GM21737 (cell line): Measurements from ENCODE around the gene OR2W3.

Experiments
- ATAC-seq: cut with Tn5 transposase; IDR thresholded peaks from one replicate; pipeline ENCODE4 v1.9.1; 2021; ENCODE audit warnings: mild to moderate bottlenecking, moderate library complexity; ENCODE audit not compliant: unreplicated experiment

OR2W3 gene

DNA sequence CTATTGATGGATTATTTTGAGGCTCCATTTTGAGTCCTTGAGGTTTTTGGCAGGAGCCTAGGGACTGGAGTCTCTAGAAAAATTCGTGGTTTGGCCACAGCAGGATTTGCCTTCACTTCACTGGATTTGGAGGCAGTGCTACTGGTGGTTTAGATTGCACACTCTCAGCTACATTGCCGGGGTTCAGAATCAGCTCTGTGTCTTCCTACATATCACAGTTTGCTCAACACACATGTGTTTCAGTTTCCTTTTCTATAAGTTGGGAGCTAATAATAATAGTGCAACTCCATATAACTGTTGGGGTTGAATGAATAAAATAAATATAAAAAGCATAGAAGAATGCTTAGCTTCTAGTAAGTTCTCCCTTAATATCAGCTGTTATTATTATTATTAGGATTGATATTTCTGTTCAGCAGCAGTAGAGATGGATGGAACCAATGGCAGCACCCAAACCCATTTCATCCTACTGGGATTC is at the start of gene OR2W3:
TSS of gene OR2W3 (plus strand) at position 425 of the 475 bp plus-strand sequence. CDS start at position 425, 0 bp downstream.
- ATAC-seq = no peak

DNA sequence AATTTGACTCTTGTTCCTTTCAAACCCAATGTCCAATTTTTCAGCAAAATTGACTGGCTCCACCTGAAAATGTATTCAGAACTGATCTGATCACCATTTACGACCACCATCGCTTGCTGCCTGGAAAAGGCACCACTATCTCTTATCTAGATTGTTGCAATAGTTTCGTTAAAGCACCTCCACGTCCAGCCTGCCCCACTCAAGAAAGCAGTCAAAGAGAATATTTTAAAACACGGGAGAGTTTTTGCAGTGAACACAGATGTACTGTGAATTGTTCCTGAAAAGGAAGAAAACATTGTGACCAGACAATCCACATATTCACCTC is 49.7 kb upstream of the OR2W3 start:
- ATAC-seq = no peak

DNA sequence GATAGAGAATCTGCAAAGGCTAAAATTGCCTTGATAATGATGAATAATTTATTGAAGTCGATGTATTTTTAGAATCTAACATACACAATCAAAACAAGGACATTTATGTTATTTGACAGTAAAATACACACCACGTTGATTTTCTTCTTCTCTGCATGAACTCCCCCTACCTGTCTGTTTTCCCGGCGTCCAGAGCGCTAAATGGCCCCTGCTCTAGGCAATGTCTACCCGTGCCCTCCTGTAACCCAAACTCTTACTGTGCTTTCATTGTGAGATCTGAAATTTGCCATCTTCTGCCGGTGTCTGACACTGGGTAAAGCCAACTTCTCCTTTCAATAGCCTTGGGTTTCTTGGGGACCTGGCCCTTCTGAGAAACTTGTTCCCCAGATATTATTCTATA is 47.0 kb upstream of the OR2W3 start:
- ATAC-seq = no peak

DNA sequence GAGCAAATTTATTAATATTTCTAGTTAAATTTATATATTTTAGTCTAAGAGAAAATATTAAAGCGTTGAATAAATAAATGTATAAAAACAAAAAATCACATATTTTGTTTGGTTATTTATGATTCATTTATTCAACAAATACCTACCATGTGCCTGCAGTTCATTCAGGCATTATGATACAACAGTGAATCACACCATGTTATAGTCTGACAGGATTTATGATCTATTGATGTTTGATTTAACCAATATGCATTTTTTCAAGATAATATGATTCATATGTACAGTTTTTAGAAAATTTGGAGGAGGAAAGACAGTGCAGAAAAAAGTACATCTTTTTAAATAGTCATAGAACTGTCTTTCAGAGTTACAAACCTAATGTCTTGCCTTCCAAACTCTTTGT is 45.8 kb upstream of the OR2W3 start:
- no peak for ATAC-seq

DNA sequence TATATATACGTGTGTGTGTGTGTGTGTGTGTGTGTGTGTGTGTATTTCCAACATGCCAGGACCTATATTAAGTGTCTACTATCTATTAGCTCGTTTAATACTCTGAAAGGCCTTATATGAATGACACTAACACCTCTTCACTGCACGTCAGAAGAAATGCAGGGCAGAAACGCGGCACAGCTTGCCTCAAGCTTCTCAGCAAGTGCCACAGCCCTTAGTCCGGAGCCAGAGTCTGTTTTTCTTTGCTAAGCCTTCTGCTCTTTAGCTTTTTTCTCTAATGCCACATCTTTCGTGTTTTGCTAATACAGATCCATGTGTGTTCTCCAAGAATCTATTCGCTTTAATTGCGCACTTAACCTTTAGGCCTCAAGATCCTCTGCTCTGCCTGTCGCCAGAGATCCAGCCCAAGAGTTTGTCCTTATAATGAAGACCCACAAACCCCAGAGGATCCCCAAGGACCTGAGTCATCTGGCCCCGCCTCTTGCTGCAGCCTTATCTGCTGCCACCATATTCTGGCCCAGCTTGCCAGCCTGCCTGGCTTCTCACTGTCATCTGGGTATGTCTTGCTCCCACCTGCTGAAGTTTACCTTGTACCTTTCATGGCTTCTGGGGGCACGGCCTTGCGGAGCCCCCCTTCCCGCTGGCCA is 40.4 kb upstream of the OR2W3 start:
- ATAC-seq = no peak

DNA sequence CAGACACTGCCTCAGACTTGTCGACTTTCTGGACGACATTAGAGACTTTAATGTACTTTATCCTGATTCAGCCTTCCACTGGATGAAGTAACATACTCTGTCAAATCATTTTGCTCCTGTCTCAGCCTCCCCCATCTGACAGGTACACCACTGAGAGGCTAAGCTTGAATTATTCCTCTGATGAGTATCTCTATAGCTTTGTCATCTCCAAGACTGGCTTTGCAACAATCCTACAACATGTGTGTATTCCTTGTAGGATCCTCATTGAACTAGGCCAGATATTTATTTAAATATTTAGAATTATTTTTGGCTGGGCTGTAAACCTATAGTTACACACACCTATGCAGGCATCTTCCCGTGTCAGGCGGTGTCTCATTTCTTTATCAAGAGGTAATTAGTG is 39.5 kb upstream of the OR2W3 start:
- ATAC-seq = no peak

DNA sequence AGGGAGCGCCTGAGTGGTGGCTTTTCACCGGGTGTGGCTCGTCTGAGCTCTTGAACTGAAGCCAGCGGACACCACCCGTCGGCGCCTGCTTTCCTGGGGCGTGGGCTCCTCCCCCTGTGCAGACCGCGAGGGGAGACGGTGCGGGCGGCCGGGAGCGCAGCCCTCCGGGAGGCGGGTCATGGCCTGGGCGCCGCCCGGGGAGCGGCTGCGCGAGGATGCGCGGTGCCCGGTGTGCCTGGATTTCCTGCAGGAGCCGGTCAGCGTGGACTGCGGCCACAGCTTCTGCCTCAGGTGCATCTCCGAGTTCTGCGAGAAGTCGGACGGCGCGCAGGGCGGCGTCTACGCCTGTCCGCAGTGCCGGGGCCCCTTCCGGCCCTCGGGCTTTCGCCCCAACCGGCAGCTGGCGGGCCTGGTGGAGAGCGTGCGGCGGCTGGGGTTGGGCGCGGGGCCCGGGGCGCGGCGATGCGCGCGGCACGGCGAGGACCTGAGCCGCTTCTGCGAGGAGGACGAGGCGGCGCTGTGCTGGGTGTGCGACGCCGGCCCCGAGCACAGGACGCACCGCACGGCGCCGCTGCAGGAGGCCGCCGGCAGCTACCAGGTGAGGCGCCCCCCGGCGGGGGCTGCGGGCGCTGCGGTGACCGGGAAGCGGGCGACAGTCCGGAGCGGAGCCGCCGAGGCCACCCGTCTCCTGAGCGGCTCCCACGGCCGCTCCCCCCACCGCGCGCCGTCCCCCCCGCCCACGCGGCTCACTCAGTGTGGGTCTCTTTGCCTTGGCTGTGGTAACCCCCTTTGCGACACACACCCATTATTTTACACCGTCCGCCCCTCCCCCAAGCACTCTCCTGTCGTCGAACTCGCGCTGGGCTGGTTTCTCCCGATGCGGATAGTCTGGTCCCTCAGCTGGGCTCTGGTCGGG is 38.1 kb upstream of the OR2W3 start, which contains the start of gene TRIM58:
TSS of gene TRIM58 (plus strand) at position 119 of the 916 bp plus-strand sequence. CDS start at position 179, 60 bp downstream.
- no peak for ATAC-seq

DNA sequence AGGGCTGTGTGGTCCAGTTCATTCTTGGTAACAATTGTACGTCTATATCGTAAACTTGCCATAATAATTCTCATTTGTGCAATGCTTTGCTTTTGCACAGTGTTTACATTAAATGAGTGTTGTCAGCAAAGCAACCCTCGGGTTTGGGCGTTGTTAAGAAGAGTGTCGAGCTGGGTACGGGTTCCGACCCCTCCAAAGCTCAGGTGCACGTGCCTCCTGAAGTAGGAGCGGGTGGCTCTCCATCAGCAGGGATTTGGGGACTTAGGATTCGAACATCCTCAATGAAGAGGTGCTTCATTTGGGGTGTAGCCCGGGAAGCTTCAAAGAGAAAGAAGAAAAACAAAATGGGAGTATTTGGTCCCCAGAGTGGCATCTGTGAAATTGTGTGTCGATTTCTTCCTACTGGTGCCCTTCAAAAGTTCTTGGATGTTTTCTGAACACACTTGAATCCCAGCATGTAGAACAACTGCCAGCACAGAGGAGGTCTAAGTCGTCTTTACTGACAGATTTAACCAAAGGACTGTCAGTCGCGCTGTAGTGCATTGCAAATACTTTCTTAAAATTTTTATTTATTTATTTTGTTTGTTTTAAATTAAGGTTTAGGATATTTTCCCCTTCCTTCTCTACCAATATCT is 37.3 kb upstream of the OR2W3 start:
- ATAC-seq = no peak

DNA sequence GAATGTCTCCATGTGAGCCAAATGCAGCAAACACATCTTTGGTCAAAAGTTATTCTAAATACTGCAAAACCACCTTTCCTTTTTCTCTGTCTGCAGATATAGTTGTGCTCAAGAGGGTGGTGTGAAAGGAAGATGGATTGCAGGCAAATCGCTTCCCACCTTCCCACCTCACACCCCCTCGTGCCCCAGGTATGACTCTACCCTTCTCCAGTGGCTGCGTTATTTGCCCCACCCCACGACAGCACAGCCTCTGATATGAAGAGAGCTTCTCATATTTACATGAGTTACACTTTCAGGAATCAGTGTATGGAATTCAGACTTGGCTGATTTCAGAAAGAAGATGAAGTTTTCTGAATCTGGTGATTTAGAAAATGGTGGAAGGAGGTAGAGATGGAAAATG is 32.6 kb upstream of the OR2W3 start:
- ATAC-seq = no peak

DNA sequence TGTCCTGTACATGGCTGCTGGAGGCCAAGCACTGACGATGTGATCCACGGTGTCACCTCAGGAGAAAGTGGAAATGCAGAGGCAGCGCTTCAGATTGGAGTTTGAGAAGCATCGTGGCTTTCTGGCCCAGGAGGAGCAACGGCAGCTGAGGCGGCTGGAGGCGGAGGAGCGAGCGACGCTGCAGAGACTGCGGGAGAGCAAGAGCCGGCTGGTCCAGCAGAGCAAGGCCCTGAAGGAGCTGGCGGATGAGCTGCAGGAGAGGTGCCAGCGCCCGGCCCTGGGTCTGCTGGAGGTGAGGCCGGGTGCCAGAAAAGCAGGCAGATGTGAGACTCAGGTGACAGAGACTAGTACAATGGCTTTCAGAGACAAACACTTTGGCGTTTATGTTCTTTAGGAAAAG is 30.7 kb upstream of the OR2W3 start:
- no peak for ATAC-seq

DNA sequence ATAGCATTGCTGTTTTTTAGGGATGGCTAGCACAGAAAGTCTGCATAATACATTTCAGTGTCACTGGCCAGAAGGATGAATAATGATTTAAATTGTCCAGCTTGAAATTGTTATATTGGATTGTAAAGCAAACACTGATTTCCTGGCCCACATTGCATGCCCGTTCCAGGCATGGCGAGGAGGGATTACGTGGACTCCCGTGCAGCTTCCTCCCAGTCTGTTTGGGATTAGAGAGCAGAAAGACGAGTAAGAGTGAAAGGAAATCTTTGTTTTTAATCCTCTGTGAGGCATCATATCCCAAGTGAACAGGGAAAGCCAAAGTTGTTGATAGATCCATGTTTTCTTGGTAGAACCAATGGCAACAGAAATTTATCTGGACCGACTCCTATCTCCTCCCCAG is 30.0 kb upstream of the OR2W3 start:
- no peak for ATAC-seq

DNA sequence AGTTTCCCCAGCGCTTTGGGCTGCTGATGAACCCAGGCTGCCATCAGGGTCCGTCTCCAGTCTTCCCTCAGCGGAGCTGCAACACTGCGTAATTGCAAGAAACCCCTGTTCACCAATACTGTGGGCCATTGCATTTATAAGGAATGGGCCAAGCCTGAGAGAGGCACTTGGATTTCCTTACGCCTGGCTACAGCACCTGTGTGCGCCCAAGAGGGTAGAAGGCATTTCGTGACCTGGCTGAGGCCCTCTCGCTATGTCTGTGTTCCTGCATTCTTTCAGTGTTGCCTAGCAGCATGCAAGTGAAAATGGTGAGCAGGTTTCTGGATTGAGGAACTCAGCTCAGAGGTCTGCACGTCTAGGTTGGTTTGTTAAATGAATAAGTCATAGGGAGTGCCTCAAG is 12.0 kb upstream of the OR2W3 start:
- ATAC-seq = no peak

DNA sequence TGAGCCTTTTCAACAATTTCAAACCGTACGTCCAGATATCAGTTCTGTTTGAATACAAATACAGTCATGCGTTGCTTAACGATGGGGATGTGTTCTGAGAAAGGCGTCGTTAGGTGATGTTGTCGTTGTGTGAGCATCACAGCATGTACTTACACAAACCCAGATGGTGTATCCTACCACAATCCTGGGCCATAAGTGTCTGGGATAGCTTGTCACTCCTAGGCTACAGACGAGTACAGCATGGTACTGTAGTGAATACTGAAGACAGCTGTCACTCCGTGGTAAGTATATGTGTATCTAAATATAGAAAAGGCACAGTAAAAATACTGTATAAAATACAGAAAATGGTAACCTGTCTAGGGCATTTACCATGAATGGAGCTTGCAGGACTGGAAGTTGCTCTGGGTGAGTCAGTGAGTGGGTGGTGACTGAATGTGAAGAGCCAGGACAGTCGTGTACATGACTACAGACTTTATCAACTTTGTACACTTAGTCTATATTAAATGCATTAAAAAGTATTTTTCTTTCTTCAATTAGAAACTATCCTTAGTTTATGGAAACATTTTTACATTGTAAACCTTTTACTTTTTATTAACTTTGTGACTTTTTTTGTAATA is 10.5 kb upstream of the OR2W3 start:
- ATAC-seq = no peak

DNA sequence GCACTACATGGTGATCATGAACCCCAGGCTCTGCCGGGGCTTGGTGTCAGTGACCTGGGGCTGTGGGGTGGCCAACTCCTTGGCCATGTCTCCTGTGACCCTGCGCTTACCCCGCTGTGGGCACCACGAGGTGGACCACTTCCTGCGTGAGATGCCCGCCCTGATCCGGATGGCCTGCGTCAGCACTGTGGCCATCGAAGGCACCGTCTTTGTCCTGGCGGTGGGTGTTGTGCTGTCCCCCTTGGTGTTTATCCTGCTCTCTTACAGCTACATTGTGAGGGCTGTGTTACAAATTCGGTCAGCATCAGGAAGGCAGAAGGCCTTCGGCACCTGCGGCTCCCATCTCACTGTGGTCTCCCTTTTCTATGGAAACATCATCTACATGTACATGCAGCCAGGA is 589 bp downstream of the OR2W3 start:
- no peak for ATAC-seq

DNA sequence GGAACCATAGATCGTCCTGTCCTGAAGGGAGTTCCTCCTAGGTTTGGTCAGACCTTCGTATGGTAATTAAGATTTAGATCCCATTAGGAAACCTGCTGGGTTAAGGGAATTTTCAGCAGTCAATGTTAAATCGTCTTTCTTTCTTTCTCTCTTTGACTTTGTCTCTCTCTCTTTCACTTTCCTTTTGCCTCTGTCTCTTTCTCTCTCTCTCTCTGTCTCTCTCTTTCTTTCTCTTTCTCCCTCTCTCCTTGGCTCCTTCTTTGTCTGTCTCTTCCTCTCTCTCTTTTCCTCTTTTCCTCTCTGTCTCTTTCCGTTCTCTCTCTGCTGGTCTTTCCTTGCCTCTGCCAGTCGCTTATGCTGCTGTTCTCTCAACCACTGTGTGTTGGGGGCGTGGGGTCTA is 8.7 kb downstream of the OR2W3 start:
- no peak for ATAC-seq

DNA sequence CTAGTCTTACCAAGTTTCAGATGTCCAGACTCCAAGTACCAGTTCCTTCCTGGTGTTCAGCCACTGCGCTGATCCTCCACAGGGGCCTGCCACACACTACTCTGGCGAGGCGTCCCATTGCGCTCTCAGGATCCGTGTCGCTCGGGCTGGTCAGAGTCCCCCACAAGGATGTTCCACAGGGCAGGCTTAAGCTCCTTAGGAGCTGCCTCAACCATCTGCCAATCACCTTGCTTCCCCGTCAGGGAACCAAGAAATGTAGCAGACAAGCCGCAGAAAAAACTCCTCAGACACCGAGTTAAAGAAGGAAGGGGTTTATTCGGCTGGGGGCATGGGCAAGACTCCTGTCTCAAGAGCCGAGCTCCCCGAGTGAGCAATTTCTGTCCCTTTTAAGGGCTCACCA is 9.8 kb downstream of the OR2W3 start:
- no peak for ATAC-seq

DNA sequence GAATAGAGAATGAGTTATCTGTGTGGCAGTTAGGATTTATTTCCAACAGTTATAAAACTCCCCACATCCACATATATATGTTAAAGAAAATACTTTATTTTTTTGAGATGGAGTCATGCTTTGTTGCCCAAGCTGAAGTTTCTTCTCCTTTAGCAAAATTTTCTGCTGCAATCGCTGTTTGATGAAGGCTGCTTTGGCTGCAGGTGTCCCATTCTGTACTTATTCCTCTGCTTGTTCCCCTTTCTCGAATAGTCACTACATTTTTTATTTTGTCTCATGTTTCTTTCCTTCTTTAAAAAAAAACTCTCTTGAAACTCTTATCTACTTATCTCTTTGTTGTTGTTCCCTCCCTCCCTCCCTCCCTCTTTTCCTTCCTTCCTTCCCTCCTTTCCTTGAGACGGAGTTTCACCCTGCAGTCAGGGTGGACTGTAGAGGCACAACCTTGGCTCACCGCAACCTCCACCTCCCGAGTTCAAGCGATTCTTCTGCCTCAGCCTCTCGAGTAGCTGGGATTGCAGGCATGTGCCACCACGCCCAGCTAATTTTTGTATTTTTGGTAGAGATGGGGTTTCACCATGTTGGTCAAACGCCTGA is 10.6 kb downstream of the OR2W3 start:
- no peak for ATAC-seq

DNA sequence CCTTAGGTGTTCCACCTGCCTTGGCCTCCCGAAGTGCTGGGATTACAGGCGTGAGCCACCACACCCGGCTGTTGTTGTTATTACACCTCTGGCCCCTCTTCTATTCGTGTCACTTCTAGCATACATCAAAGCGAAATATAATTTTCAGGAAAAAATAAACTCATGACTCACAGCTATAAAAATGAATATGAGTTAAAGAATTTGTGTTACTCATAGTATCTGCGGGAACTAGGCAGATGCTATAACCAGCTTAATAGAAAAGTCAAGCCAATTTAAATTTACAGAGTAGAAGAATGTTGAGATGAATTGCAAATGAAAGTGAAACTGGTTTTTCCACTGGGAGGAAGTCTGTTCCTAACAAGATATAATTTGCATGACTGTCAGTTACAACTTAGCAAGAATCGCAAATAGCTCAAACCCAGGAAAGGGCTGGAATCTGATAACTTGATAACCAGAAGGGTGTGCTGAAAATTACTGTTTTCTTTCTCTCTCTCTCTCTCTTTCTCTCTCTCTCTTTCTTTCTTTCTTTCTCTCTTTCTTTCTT is 11.2 kb downstream of the OR2W3 start:
- ATAC-seq = no peak

DNA sequence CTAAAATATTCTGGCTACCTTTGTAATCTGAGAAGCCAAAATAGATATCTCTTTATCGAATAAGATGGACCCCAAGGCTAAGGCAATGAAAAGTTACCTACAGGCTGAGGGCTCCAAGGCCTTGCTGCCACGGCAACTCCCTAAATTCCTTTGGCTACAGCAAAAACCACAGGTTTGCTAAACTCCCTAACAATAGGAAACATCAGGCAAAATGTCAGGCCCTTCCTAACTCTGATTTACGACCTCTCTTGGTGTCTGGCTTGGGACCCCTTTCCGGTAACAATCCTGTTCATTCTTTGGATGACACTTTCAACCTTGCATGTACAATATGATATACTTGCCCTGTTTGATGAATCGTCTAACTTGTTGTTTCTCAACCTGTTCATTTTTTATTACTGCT is 13.4 kb downstream of the OR2W3 start:
- no peak for ATAC-seq

DNA sequence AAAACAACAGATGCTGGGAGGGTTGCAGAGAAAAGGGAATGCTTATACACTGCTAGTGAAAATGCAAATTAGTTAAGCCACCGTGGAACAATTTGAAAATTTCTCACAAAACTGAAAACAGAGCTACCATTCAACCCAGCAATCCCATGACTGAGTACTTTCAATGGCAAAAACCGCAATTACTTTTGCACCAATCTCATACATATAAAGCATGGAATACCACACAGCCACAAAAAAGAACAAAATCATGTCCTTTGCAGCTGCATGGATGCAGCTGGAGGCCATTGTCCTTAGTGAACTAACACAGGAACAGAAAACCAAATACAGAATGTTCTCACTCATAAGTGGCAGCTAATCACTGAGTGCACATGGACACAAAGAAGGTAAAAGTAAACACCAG is 18.4 kb downstream of the OR2W3 start:
- no peak for ATAC-seq
